Iris pigment epithelial cell (primary cell): ENCODE results near the gene PNP.
"Not testable (repeated sequence)": the region's sequence is repeated elsewhere in the genome, so short reads cannot be mapped to it uniquely, and the experiment has no call there.

ENCODE experiments used
- DNase-seq: peaks from one replicate; pipeline ENCODE4 v3.0.0-alpha.2; 2011; ENCODE audit warnings: low read depth

PNP gene

DNA sequence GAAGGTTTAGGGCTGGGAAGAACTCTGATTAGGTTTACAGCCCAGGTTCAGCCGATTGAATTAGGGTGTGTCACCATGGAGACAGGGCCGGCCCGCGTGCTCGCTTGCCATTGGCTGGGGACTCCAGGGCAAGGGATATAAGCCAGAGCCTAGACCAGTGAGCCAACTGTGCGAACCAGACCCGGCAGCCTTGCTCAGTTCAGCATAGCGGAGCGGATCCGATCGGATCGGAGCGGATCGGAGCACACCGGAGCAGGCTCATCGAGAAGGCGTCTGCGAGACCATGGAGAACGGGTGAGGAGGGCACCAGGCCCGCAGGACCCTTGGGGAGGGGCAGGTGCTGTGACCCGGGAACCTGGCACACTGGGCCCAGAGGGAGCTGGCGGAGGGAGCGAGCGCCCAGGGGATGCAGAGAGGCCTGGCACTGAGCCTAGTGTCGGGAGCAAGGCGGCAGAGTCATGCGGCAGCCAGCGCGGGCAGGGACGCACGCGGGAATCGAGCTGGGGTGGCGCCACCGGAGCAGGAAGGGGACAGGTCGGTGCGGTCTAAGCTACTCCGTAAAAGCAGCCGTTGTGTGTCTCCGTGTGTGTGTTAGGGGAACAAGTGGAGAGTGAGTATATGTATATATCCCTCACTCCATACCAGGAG is at the start of gene PNP:
PNP (plus strand) TSS at position 165 of the 648 bp plus-strand sequence; CDS start at position 284, 119 bp downstream.
- DNase-seq, result peak; percentile 92

DNA sequence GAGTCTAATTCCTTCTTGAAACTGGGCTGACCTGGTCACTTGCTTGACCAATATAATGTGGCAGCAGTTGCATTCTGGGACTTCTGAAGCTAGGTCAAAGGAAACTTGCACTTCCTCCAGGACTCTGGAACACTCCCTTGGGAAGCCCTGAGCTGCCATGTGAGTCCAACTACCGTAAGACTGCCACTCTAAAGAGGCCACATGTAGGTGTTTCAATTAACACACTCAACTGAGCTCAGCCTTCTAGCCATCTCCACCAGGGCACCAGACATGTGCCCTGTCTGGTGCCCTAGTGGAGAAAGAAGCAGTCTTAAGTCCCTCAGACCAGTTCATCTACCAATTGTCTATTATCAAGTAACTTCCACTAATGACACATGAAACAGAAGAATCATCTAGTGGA is 49.8 kb upstream of the PNP start:
- no peak for DNase-seq

DNA sequence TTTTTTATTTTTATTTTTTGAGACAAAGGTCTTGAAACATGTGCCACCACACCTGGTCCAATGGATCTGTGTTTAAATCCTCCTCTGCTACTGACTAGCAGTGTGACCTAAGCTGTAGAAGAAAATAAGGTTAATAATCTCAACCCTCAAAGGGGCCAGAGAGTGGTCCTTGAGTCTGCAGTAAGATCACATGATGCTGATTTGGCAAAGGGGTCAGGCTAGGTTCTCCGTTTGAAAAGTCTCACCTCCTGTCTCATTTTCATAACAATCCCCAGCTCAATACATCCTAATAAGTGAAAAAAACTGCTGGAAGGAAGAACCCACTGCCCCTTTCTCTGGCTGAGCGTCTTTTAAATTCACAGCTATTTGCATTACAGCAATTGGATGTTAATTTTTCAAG is 47.9 kb upstream of the PNP start:
- DNase-seq, result no peak

DNA sequence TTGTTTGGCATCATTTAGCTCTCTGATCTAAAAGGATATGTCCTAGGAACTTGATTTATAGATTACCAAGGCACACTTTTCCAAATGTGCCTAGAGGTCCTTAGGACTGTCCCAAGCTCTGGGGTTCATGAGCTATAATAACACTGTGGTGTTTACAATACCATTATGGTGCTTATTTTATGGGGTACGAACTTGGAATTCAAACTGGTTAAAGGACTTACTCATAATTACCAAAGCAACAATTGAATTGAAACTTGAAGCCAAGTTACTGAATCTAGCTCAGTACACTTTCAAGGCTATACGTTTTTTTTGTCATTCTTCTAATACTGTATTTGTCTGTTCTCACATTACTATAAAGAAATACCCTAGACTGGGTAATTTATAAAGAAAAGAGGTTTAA is 46.3 kb upstream of the PNP start:
- no peak for DNase-seq

DNA sequence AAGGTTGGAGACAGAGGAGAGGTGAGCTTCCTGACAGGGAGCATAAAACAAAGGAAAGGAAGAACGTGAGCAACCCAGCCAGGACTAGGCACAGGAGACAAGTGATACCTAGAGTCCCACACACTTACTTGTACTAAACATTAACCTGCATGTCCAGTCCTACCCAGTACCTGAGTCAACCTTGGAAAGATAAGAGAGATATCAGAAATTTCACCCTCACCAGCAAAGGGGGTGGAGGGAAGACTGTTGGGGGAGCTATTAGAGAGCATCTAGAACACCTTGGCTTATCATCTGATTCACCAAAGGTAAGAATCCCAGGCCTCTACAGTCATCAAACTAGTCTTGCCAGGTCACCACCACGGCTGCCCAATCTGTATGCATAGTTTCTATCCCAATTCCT is 44.4 kb upstream of the PNP start:
- no peak for DNase-seq

DNA sequence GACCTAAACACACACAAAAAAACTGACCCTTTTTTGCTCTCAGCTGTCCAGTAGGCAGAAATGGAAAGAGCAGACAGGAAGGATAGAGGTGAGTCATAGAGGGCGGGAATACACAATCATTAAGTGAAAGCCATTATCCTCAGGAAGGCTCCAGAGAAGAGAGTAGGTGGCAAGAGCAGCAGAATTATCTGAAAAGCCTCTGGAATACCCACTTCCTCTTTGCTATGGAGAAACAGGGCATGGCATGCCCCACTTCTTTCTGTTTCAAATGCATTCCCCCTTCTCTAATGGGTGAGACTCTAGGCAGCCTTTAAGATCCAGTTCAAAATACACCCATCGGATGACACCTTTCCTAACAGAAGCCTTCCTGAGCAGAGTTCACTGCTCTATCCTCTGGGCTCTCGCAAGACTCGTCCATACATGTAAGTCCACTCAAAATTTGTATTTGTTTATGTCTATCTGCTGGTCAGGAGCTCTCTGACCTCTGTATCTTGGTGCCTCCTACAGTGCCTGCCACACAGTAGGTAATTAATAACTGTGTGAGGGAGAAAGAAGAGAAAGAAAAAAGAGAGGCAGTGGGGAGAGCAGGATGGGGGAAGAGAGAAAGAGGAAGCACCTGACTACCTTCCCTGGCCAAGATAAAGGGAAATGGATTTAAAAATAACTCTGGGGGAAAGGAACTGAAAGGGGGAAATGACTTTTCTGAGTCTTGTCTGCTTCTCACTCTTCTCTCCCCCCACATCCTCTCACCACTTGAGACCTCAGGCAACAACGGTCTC is 41.8 kb upstream of the PNP start:
- DNase-seq, result peak; percentile 71

DNA sequence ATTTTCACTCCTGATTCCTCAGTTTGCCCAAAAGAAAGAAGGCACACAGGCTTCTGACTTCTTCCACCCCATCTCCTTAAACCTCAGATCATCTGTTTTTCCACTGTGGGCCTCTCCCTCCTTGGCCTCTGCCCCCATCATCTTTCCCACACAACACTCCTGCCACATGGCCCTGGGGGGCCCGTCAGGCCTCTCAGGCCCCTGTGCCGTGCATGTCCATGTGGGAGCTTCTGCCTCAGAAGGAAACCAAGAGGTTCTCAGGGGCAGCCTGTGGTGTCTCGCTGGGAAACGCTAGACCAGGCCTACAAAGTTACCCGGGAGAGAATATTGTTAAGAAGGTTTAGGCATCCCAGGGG is 41.2 kb upstream of the PNP start:
- DNase-seq, result no peak

DNA sequence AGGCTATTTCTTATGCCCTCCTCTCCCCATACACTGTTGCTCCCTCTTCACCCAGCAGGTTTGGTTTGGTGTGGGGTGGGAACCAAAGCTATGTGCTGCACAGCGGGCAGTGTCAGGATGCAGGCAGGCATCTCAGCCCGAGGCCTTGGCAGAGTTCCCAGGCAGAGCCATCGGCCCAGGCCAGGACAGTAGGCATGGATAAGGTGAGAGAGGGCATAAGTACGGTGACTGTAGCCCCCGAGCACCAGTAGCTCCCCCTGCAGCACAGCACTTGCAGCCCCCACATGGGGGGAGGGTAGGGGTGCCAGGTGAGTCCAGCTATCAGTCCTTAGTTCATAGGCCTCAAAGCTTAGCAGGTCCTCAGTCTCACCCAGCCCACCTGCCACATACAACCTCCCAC is 40.4 kb upstream of the PNP start:
- DNase-seq, result no peak

DNA sequence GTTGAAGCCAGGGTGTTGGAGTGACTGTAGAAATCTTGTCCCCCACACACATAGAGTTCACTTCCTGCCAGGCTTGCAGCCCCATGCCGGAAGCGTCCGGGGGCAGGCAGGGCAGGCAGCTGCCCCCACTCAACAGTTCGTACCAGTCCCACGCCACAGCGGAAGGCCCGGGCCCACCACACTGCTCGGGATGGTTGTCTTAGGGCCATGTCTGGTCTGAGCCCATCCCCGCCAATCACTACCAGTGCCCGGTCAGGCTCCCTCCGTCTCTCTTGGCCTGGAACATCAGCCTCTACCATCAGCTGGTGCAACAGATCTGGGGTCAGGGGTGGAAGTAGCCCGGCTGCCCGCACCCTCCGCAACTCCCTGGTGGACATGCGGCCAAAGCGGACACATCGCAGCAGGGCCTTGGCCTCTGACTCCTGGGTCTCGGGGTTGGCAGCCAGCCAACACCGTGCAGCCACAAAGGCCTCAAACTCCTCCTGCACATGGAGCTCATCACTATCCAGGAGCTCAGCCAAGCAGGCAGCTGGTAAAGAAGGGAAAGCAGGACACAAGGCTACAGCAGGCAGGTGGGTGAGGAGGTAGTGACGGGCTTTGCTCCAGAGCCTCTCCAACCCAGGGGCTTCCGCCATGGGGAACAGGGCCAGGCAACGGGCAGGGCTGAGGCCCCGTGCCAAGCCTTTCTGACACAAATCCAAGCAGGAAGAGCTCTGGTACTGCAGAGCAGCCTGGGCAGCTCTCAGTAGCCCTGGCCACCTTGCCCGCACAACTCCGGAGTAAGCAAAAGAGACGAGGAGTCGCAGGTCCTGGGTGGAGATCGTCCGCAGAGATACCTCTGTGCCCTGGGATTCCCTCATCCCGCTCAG is 39.2 kb upstream of the PNP start:
- DNase-seq, result no peak

DNA sequence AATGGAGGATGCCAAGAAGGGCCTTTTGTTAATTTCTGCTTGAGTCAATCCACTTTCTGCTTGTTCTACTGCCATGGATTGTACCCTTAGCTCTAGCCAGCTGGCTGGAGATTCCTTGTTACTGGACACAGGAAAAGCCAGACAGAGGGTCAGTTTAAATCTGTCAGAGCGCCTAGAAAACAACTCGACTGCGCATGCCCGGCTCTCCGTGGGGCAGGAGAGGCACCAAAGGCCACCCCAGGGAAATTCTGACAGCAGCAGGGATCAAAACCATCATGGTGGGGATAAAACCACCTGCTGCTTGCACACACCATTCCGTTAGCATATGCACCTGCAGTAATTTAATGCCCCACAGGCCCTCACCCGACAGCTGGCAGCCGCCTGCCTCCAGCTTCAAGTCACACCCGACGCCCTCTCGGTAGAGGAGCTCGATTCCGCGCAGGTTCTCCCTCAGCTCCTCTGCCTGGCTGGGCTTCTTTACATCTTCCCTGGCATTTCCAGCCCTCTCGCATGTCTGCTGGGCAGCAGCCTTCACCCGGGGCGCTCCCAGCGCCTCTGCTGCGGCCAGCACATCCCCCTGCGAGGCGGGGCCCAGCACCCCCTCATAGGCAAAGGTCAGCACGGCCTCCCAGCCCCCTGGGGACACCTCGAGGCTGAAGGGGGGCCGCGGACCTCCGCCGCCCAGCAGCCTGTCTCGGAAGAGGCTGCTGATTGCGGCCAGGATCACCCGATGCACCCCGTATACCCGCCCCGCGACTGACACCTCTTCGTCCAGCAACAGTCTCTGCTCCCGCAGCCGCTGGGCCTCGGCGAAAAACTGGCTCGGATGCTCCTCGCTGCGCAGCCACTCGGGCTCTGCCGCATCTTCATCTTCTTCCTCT is 34.3 kb upstream of the PNP start:
- DNase-seq, result no peak

DNA sequence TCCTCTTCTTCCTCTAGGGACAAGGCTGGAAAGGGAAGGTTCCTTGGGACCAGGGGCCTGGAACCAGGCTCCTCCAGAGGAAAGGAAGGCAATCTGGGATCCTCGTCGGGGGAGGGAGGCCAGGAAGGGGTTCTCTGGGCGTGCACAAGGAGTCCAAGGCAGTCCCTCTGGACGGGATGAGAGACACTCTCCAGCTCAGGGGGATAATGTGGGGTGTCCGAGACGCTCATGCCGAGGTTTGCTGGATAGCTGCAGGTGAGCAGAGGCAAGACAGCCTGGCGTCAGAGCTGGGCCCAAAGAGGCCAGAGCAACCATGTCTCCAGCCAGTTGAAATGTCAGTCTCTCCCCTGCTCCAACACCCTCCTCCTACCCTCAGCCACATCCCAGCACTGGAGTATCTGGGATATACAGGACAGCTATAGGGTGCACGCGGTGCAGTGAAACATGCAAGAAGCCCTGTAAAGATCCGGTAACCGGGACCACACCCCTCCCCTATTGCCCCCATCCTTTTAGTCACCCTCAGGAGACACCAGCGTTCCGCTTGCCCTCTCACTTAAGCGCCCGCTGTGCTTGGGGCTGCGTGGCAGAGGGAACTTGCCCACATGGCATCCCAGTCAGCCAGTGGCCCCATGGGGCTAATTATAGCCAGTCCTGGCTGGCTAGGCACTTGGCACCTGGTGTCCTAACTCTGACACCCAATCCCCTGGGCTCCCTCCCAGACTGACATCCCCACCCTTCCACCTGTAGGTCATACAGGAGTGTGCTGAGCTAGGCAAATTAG is 33.4 kb upstream of the PNP start, which contains the start of gene KLHL33:
KLHL33 (minus strand) TSS at position 585 of the 781 bp plus-strand sequence; CDS start at position 230, 355 bp downstream.
- no peak for DNase-seq

DNA sequence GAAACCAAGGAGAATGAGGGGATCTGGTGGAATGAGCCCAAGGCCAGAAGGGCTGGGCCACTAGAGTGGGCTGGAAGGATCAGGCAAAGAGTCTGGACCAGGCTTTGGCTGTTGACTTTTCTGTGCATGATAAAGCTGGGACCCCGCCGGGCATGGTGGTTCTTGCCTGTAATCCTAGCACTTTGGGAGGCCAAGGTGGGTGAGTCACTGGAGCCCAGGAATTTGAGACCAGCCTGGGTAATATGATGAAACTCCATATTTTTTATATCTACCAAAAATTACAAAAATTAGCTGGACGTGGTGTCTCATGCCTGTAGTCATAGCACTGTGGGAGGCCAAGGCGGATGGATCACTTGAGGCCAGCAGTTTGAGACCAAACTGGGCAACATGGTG is 32.8 kb upstream of the PNP start:
- DNase-seq, result peak; percentile 84

DNA sequence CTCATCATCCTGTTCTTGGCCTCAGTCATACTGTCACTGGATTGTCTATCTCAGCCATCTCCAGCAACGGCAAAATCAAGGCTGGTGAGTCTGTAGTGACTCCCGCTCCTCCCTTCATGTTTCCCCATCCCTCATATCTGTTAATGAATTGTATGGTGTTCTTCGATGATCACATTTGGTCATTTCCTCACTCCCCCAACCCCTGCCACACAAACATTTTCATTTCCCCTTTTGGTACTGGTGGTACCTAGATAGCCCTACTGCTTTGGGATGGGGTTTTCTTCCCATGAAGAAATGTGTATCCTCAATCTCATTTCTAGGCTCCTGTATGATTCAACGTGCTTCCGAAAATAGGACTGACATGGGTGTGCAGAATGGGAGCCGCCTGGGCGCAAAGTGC is 30.5 kb upstream of the PNP start:
- no peak for DNase-seq

DNA sequence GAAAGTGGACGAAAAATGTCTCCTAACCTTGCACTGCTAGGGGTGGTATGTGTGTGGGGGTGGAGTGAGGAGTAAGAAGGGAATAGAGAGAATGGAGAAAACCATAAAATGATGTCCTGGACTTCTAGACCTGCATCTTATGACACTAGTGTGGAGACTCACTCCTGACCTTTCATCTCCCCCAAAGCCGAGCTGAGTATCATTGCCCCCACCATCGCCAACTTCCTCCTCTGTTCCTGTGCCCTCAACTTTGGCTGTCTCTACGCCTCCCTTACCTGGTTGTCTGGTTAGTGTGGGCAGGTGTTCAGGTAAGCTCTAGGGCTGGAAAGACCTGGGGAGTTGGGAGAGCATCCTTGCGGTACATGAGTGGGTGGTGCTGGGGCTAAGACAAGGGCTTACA is 28.7 kb upstream of the PNP start:
- no peak for DNase-seq

DNA sequence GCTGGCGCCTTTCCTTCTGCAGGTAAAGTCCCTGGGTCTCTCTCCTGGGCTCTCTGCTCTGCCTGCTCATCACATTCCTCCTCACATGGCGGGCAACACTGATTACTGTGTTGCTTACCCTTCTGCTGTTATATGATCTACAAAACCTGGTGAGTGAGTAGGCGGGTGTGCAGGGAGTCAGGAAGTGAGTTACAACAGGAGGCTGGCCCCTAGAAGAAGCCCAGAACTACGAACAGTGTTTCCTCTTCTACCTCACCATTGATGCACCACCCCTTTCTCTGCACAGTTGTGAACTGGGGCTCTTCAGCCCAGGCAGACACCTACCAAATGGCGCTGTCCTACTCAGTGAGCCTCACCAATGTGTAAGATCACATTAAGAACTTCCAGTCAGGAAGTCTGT is 28.3 kb upstream of the PNP start:
- no peak for DNase-seq

DNA sequence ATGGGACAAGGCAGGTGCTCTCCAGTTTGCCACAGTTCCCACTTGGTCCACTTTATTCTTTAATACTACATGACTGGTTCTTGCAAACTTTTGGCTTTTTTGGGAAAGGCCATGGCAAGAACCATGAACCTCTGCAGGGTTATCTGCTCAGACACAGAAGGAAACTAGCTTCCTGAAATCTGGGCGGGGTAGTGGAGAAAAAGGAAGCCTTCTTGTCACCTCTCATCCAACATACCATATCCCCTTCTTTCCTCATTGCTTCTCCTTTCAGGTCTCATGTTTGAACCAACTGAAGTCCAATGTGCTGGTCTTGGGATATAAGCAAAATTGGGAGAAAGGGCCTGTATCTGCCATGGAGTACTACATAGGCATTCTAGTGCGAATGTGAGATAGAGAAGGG is 27.7 kb upstream of the PNP start:
- no peak for DNase-seq

DNA sequence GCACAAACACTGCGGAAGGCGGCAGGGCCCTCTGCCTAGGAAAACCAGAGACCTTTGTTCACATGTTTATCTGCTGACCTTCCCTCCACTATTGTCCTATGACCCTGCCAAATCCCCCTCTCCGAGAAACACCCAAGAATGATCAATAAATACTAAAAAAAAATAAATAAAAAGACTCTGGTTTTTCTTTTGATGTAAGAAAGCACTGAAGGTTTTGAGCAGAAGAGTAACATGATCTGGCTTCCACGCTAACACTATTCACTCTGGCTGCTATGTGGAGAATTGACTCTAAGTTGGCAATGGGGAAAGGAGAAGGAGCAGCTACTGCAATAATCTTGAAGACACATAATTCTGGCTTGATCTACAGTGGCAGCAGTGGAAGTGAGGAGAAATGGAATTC is 25.6 kb upstream of the PNP start:
- DNase-seq, result not testable (repeated sequence)

DNA sequence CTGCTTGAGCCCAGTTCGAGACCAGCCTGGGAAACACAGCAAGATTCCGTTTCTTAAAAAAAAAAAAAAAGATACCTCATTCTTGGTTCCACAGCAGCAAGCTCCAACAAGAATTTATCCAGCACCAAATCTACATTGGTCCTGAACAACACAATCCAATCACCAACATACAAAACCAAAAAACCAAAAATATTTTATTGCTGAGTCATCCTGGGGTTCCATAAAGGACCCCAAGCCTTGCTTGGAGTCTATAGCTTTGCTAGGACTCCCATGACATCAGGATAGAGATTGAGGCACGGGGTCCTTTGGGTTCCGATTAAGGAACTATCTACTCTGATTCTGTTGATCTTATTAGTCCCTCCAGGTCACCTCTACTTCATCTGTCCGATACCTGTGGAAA is 22.3 kb upstream of the PNP start:
- DNase-seq, result no peak

DNA sequence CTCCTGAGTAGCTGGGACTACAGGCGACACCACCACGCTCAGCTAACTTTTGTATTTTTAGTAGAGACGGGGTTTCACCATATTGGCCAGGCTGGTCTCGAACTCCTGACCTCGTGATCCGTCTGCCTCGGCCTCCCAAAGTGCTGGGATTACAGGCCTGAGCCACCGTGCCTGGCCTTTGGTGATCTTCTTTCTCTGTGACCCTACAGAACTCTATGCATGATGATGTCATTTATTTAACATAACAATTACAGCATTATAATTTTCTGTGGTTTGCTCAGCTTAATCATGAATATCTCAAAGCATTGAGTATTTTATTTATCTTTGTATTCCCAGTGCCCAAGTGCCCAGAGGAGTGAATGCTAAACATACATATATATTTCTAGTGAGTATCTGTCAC is 16.4 kb upstream of the PNP start:
- not testable (repeated sequence) for DNase-seq

DNA sequence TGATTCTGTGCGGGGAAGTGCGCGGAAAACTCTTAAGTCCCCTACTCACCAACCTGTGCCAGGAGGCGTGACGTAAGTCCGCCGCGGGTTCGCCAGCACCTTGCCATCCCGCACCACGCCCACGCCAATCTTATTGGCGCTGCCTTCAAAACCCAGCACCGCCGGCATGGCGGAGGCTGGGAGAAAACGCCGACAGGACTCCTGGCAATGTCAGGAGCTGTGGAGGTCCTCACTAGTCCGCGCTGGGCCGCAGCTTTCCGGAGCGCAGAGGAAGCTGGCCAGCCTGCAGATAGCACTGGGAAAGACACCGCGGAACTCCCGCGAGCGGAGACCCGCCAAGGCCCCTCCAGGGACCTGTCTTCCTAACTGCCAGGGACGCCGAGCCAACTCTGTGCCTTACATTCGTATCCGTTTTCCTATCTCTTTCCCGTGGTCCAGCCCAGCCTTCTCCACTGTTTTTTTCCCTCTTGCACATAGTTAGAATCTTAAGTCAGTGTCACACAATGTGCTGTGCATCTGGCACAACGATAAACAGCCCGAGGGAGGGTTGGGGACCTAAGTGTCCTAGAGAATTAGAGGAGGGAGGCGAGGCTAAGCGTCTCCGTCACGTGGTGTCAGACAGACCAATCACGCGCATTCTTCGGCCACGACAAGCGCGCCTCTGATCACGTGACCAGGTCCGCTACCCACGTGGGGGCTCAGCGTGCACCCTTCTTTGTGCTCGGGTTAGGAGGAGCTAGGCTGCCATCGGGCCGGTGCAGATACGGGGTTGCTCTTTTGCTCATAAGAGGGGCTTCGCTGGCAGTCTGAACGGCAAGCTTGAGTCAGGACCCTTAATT is 14.5 kb upstream of the PNP start, which contains the start of the genes APEX1 and OSGEP:
APEX1 (plus strand) TSS at position 711 of the 839 bp plus-strand sequence. CDS start 420 bp downstream, outside the sequence.
OSGEP (minus strand) TSS at position 297 of the 839 bp plus-strand sequence; CDS start at position 168, 129 bp downstream.
- DNase-seq, result peak; percentile 99
